Anterior cingulate cortex (tissue), 58 donors: ENCODE results near the gene TAOK3.

ENCODE experiments used
- DNase-seq, 58 donors: peaks; one replicate each; lab custom pipeline; 2025; lab: John Stamatoyannopoulos, UW

The TAOK3 gene

GRCh38 chr12:118107011-118107410 is 265.7 kb downstream of the TAOK3 start:
- DNase-seq = no peak

GRCh38 chr12:118103601-118104382 is 268.9 kb downstream of the TAOK3 start, which contains the start of gene VSIG10:
TSS of gene VSIG10 (minus strand) at chr12:118104011. CDS start at chr12:118103671, 340 bp downstream.
- DNase-seq = peak in 48 of 58 donors; percentile 4 to 70 (median 34)

GRCh38 chr12:118103201-118103600 is 269.5 kb downstream of the TAOK3 start:
- DNase-seq = peak in 9 of 58 donors; percentile 6 to 52 (median 24)

GRCh38 chr12:118102609-118103008 is 270.1 kb downstream of the TAOK3 start:
- no peak for DNase-seq

- DNase-seq = no peak
These were observed 270.6 kb downstream of the TAOK3 start for GRCh38 chr12:118102070-118102469.

- no peak for DNase-seq
These were observed 271.7 kb downstream of the TAOK3 start for GRCh38 chr12:118101051-118101450.
